GM19468 (cell line): Measurements from ENCODE around the gene TBL1XR1.
"Not testable (repeated sequence)": the region's sequence is repeated elsewhere in the genome, so short reads cannot be mapped to it uniquely, and the experiment has no call there.

ENCODE experiments used
- ATAC-seq: cut with Tn5 transposase; IDR thresholded peaks from one replicate; pipeline ENCODE4 v1.9.1; 2021; ENCODE audit warnings: mild to moderate bottlenecking, moderate library complexity, moderate number of reproducible peaks; ENCODE audit not compliant: unreplicated experiment; ENCODE audit errors: extremely low read depth

The TBL1XR1 gene

DNA sequence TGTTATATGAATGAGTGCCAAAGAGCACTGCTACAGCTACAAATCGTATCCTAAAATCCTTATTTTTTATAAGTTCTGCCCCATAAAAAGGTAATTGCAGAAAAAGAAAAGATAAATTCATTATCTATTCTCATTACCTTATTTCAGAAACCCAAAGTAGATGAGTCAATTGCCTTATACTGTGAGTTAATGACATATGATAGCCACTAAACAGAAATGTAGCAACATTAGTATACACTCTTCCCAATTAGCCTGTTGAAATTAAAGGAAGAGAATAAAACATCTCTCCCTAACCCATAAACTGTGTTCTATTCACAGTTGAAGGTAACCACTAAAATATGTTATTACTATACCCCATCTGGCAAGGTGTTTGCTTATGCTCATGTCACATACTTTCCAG, 11.0 kb downstream of the TBL1XR1 start:
- no peak for ATAC-seq

DNA sequence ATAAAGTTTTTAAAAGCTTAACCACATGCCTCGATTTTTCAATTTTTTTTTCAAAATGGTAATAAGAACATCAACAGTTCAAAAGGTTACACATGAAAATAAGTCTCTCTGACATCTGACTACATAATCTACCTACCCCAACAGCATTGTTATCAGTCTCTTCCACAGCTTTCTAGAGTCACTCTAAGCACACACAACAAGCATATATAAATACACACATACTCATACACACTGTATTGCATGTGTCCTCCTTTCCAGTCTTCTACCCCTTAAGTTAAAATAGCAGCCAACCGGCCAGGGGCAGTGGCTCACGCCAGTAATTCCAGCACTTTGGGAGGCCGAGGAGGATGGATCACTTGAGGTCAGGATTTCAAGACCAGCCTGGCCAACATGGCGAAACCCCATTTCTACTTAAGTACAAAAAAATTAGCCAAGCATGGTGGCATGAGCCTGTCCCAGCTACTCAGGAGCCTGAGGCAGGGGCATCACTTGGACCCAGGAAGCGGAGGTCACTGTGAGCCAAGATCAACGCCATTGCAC, 12.2 kb downstream of the TBL1XR1 start:
- no peak for ATAC-seq

DNA sequence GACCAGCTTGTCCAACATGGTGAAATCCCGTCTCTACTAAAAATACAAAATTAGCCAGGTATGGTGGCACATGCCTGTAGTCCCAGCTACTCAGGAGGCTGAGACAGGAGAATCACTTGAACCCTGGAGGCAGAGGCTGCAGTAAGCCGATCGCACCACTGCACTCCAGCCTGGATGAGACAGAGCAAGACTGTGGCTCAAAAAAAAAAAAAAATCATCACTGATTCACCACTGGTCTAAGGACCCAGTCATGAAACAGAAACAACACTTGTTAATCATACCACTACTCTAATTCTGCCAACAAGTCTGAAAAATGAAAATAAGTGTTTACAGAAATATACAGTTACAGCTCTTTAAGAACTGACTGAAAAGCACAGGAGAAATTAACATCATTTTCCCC, 12.7 kb downstream of the TBL1XR1 start:
- ATAC-seq, result peak; percentile 72

DNA sequence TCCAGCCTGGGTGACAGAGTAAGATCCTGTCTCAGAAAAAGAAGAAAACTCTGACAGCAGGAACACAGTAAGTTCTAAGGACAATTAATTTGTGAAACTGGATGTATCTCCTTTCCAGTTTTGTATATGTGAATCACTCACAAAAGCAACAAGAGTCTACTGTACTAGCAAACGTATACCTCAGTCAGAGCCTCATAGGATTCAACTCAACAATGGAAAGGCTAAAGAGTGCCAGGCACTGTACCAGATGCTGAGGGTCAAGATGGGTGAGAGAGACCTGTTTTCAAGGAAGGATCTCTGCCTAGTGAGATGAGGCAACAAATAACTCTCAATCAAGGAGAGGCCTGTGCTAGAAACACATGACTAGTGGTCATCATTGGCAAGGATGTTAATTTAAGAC, 14.9 kb downstream of the TBL1XR1 start:
- ATAC-seq, result no peak

DNA sequence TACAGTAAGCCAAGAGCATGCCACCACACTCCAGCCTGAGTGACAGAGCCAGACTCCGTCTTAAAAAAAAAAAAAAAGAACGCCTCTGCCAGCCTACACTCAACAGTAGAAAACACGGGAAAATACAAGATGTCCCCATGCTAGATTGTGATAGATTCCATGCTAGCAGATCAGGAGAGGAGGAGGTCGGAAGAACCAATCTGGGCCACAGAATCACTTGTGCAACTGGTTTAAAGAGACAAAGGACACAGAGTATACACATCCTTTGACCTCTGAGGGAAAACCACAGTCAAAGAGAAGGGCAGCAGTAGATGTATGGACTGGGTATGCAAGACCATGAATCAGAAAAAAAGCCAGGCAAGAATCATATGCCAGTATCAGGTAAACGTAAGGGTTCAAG, 15.9 kb downstream of the TBL1XR1 start:
- ATAC-seq, result no peak

DNA sequence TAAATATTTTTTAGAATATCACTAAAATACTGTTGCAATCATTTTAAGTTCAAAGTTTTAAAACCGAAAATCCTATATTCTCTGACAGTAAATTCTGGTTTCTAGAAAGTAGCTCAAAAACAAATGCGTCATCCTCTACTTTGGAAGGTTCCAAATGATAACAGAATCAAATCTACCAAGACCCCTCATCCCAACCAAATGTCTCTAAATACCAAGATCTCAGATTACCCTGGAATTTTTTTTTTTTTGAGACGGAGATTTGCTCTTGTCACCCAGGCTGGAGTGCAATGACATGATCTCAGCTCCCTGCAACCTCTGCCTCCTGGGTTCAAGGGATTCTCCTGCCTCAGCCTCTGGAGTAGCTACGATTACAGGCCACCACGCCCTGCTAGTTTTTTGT, 16.8 kb downstream of the TBL1XR1 start:
- ATAC-seq, result no peak

DNA sequence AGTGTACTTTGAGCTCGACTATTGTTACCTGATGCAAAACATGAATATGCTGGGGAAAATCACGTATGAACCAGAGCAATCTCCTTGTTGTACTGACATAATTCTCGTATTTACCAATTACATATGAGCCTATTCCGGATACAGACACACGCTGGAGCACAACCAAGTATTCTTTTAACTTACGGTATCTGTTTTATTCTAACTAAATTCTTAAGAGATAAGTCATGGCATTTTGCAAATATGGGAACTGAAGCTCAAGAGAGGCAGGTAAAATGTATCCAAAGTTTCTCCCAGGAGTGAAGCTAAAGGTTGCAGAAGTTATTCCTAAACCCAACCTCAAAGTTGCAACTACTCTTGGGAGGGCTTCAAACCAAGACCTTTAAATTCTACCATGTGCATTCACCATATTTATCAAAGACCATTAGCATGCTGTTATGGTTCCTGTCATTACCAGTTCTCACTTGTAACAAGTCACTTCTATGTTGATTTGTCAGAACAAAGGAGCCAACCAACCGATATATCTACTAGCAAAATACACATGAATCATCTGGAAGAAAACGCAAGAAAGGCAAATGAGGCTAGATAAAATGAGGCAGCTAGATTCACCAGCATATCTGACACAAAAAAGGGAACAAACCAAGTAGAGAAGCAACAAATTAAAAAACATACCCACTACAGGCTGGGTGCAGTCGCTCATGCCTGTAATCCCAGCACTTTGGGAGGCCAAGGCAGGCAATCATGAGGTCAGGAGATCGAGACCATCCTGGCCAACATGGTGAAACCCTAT, 17.8 kb downstream of the TBL1XR1 start:
- ATAC-seq, result no peak

DNA sequence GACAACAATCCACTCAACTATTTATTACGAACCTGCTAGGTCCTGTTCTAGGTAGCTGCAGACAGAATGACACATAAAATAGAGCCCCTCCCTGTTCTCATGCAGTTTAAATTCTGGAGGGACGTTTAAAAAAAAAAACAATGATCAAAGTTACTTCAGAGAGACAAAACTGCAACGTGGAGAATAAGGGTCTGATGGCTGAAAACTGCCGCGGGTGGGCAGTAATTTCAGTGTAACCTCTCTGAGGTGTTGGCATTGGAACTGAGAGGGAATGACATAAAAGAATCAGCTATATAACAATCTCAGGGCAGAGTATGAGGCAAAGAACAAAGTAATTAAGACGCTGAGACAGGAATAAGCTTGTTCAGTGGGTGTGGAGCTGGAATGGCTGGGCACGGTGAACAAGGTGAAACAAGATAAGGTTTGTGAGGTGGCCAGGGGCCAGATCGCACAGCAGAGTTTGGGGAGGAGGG, 19.5 kb downstream of the TBL1XR1 start:
- no peak for ATAC-seq

DNA sequence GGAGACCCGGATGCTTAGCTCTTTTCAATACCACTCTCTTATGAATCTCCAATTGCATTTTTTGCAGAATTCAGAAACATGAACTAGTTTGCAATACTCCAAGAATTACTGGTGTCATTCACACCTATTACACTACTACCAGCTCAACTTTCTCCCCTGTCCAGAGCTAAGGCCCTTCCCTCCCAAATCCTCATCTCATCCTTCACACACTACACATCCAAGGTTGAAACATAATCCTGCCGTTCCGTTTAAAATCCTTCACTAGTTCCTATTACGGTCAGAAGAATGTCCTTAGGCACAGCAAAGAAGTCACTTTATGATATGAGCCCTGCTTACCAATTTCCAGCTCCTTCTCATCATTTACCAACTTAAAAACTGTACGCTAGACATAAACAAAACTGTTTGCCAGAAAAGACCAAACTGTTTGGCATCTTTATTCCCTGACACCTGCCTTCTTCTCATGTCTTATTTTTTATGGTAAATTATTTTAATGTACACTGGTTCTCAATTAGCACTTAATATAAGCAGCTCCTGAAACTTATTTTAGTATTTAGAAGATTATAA, 22.6 kb downstream of the TBL1XR1 start:
- no peak for ATAC-seq

DNA sequence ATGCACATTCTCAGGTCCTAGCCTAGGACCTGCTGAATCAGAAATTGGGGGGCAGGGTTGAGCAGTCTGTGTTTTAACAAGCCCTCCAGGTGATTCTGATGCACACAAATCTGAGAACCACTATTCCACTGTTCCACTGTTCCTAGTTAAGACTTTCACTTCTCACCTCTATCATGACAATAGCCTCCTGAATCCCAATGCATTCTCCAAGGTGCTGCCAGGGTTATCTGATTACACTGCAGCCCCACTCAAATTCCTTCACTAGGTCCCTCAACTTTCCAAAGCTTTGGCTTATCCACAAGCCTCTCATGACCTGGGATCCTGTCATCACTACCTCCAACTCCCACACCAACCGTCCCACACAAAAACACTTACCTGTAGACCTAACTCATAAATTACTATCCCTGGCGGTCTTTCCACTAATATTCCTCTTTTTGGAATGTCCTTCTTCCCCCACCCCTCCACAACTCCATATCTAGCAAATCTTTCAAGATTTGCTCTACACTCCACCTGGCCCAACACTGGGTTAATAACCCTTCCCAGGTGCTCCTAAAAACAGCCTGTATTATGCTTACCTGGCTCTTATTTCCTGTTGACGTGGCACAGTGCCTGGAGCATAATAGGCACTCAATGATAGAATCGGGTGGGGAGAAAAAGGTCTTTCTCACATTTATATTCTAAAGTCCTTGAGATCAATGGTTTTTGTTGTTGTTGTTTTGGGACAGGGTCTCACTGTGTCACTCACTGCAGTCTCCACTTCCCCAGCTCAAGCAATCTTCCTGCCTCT, 27.2 kb downstream of the TBL1XR1 start:
- ATAC-seq, result no peak

DNA sequence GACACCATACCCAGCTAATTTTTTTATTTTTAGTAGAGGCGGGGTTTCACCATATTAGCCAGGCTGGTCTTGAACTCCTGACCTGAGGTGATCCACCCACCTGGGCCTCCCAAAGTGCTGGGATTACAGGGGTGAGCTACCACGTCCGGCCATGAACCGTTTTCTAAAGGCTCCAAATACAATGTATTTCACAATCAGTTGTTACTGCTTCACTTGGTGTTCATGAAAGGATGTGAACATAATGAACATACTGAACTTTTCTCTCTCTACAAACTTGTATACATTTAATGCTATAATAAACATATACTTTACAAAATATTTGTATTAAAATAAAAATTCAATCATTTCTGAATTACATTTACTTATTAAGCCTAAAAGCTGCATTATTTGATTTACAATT, 28.9 kb downstream of the TBL1XR1 start:
- ATAC-seq, result no peak

DNA sequence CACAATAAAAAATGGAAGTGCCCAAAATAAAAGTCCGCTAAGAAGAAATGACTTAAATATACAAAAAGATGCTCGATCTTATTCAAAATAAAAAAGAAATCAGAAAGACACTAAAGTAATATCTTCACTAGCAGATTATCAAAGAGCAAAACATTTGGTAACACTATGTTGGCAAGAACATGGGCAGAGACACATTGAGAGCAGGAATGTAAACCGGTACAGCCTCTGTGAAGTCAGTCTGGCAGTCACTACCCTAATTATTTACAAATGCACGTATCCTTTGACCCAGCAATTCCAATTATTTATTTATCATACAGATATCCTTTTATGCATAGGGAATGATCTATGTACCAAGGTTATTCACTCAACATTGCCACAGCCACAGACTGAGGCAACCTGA, 34.5 kb downstream of the TBL1XR1 start:
- no peak for ATAC-seq

DNA sequence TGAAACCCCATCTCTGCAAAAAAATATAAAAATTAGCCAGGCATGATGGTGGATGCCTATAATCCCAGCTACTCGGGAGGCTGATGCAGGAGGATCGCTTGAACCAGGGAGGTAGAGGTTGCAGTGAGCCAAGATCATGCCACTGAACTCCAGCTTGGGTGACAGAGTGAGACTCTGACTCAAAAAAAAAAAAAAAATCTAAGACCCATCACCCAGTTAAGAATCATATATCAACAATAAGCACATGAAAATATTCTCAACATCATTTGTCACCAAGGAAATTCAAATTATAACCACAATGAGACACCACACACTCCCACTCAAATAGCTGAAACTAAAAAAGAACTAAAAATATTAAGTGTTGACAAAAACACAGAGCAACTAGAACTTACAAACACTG, 35.7 kb downstream of the TBL1XR1 start:
- ATAC-seq, result not testable (repeated sequence)

DNA sequence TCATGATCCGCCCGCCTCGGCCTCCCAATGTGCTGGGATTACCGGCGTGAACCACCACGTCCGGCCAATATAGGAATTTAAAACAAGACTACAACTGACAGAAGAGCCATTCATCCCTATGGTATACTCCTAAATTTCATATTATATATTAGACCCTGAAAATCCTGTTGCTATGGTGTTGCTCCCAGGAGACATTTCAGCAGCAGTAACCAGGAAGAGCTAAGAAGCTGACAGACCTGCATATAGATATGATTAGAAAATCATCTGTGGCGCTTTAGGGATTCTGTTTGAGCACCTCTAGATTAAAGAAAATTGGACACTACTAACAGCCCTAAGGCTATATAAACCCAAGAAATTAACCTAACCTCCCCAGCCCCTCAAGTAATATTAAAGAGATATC, 38.8 kb downstream of the TBL1XR1 start:
- no peak for ATAC-seq

DNA sequence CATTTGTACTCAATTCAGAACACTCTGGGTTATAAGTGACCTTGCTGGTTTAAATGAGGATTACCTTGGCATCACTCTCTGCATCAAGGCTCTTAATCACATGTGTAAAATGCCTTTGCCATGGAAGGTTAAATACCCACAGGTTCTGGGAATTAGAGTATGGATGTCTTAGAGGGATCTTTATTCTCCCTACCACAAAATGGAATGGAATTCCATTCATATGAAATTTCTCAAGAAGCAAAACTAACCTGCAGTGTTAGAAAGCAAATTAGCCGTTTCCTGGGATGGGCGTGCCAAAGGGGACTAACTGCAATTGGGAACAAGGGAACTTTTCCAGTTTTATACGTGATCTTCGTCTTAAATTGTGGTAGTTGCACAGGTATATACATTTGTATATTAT, 39.8 kb downstream of the TBL1XR1 start:
- ATAC-seq, result no peak

DNA sequence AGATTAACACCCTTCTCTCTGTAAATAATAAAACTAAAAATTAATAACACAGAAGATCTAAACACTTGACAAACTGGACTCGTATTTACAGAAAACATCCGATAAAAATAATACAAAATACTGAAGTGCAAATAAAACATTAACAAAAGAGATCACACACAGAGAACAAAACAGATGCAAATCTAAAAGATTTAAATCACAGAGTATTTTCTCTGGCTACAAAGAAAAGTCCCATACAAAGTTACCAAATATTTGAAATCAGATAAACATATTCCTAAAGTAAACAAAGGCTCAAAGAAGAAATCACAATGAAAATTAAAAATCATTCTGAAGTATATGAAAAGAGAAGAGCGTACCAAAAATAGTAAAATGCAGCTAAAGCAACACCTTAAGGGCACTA, 42.5 kb downstream of the TBL1XR1 start:
- no peak for ATAC-seq

DNA sequence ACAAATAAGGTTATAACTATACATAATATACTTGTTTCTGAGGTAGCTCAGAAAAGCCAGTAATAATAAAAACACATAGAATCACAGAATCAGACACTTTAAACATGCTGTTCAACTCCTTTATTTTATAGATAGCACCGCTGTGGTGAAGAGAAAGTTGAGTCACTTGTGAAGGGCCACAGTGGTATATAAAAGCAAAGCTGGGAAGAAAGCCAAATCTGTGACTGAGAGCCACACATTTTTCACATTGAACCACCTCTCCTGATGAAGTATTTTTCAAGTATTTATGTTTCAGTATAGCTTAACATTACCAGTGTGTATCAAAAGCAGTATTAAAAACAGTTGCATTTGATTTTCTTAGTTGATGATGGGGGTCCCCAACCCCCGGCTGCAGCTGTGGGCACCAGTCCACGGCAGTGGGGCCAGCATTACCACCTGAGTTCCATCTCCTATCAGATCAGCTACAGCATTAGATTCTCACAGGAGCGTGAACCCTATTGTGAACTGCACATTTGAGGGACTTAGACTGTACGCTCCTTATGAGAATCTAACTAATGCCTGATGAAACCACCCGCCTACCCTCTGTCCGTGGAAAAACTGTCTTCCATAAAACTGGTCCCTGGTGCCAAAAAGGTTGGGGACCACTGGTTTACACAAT, 46.2 kb downstream of the TBL1XR1 start:
- peak; percentile 20 for ATAC-seq

DNA sequence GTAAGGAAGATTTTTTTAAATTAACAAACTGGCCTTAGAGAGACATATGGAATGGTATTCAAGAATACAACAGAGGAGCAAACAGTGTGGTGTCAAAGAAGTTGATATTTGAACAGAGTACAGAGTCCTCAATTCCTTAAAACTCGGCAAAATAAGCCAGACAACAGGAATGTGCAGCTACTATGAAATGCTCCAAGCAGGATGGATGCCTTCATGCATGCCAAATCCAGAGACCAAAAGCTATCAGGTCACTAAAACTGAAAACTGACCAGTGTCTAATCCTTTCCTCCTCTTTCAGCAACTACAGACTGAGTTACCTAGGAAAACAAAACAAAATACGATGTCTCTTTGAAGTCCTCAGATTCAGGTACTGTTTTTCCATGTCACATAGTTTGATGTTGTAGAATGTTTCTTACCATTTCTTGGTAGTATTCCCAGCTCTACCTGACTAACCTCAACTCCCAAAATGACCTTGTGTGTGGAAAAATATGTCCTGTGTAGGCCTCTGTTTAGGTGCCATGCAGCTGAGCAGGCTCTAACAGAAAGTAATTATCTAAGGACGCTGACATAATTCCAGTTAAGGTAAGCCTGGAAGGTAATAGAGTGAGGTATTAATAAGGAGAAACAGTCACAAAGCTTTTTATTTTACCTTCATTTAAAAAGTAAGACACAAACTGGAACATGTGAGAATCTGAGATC, 46.9 kb downstream of the TBL1XR1 start:
- ATAC-seq, result no peak

DNA sequence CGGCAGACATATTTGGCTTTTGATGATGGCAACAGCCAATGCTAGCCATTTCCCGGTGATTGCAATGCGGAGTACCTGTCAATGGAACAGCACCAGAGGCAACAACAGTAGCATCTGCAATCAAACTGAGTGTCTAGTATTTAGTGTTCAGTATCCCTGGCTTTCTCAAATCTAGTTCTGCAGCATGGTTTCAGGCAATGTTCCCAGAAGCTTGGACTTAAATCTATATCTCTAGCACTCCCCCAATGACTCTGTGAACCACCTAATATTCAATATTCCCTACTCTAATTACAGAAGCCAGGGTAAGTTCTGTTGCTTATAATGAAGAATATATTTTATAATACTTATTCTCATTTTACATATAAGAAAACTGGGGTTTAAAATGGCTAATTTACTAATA, 48.2 kb downstream of the TBL1XR1 start:
- no peak for ATAC-seq

DNA sequence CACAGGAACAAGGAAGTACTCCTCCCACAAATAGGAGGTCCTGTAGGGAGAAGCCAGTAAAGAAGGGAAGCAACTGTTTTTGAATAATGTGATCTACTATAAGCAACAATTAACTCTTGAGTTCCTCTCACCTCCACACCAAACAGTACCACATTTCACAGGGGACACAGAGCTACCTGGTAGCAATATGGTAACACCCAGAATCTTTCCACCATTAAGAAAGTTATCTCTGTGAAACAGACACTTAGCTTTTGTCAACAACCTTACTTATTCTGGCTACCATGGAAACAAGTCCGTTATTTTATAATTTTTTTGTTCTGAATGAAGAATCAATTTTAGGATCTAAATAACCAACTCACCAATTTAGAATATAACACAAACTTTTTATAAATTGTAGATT, 49.5 kb downstream of the TBL1XR1 start:
- ATAC-seq, result no peak
